Stimulated activated CD4-positive, alpha-beta T cell treated with anti-CD3 and anti-CD28 coated beads, Interleukin-15, amount 100 ng/mL, for 48 hours (primary cell): ENCODE measurements around the gene ZSWIM3.
"Not testable (repeated sequence)": the region's sequence is repeated elsewhere in the genome, so short reads cannot be mapped to it uniquely, and the experiment has no call there.

Source experiments
- DNase-seq, 2 donors: peaks; one replicate each; pipeline ENCODE4 v3.0.0-alpha.2; 2020; ENCODE audit warnings: low read depth in 2 of 2

Gene ZSWIM3

GRCh38 chr20:45860560-45861220 lies 3.3 kb downstream of the ZSWIM3 start:
- no peak for DNase-seq

GRCh38 chr20:45861221-45862075 lies 4.0 kb downstream of the ZSWIM3 start:
- DNase-seq, result no peak

- no peak for DNase-seq
These were observed 6.4 kb downstream of the ZSWIM3 start for GRCh38 chr20:45863543-45864470.

- no peak for DNase-seq
These were observed 9.0 kb downstream of the ZSWIM3 start for GRCh38 chr20:45866454-45866853.

GRCh38 chr20:45867136-45867818 lies 9.9 kb downstream of the ZSWIM3 start:
- DNase-seq, result no peak

- DNase-seq, result no peak
These were observed 10.4 kb downstream of the ZSWIM3 start for GRCh38 chr20:45867819-45868176.

DNA sequence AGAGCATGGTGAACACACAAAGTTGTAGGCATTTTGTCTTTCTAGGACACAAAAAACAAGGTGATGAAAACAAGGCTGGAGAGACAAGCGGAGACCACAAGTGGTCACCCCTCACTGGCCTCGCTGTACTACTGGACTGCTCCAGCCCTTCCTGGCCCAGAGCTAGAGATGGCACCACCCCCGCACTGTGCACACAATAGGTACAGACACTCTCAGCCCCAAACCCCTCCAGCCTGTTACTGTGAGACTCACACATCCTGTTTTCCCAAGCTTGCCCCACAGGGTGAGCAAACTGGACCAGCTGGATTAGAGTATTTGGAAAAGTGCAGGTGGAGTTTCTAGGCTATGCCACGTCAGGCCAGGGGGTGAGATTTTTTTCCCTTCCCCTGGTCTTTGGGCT lies 15.2 kb downstream of the ZSWIM3 start:
- no peak for DNase-seq

GRCh38 chr20:45873409-45874103 lies 16.1 kb downstream of the ZSWIM3 start:
- no peak for DNase-seq

GRCh38 chr20:45874104-45874481 lies 16.7 kb downstream of the ZSWIM3 start:
- not testable (repeated sequence) for DNase-seq

- no peak for DNase-seq
These were observed 17.2 kb downstream of the ZSWIM3 start for GRCh38 chr20:45874576-45874975.

GRCh38 chr20:45878076-45878761 lies 20.8 kb downstream of the ZSWIM3 start:
- DNase-seq, result no peak

GRCh38 chr20:45880988-45881788 lies 23.8 kb downstream of the ZSWIM3 start, which contains the start of gene ZSWIM1:
ZSWIM1 (plus strand) TSS chr20:45881227; CDS start chr20:45882593, 1,366 bp downstream.
- DNase-seq, result peak; percentile 96 to 98

DNA sequence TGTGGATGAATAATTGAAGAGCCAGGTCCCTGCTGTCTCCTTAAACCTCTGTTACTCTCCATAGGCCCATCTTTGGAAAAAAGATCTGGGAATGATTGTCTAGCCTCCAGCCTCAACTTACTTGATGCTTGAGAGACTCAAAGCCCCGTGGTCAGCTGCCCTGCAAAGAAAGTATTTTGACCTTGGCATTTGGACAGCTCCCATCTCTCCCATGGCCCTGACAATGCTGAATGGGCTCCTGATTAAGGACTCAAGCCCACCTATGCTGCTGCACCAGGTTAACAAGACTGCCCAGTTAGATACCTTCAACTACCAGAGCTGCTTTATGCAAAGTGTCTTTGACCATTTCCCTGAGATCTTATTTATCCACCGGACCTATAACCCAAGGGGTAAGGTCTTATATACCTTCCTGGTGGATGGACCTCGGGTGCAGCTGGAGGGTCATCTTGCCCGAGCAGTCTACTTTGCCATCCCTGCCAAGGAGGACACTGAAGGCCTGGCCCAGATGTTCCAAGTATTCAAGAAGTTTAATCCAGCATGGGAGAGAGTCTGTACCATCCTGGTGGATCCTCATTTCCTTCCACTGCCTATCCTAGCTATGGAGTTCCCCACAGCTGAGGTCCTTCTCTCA lies 25.2 kb downstream of the ZSWIM3 start:
- no peak for DNase-seq

DNA sequence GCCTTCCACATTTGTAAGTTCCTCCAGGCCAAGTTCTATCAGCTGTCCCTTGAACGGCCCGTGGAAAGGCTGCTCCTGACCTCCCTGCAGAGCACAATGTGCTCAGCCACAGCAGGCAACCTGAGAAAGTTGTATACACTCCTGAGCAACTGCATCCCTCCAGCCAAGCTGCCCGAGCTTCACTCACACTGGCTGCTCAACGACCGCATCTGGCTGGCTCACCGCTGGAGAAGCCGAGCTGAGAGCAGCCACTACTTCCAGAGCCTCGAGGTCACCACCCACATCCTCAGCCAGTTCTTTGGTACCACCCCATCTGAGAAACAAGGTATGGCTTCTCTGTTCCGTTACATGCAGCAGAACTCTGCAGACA lies 25.7 kb downstream of the ZSWIM3 start:
- DNase-seq, result no peak

DNA sequence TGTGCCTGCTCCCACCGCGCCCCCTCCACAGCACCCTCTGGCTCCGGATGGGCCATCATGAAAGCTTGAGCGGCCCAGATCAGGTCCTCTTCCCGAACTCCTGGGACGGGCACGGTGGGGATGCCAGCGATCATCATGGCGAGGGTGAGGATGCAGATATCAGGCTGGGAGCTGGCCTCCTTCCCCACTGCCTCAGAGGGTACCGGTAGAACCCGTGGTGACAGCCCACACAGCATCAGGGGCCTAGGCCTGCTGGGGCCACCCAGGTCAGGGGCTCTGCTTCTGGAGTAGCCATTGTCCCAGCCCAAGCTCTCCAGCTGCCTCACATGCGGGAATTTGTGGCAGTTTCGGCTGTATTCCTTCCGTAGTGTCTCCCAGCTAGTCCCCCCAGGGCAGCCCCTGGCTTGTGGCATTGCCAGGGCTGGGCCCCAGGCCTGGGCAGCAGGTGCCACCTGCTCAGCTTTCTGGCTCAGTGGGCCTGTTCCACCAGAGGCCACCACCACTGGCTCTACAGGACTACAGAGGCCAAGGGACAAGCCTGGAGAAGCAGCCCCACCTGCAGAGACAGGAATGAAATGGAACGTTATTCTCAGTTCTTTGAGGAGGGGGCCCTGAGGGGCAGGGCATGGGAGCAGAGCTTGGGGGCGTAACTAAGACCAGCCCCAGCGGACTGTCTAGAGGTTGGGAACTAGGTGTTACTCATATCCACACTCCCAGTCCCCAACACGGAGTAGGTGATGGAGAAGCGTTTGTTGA lies 29.4 kb downstream of the ZSWIM3 start:
- DNase-seq, result no peak

DNA sequence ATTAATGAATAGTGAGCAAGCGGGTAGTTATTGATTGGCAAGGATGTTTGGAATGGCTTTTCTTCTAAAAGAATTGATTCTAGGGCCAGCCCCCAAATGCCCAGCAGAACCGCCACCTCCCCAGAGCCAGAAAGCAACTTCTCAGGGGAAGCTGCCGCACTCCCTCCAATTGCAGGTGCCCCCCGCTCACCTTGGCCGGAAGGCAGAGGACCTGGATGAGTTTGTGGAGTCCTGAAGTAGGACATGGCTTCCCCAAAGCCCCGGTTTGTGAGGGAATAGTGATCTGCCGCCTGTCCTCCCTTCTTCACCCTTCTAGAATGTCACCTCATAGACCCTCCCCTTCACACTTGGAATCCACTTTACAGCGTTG lies 29.9 kb downstream of the ZSWIM3 start, which contains the start of gene SPATA25:
TSS of gene SPATA25 (minus strand) at position 277 of the 370 bp plus-strand sequence. CDS start at position 245, 32 bp downstream.
- DNase-seq, result no peak

DNA sequence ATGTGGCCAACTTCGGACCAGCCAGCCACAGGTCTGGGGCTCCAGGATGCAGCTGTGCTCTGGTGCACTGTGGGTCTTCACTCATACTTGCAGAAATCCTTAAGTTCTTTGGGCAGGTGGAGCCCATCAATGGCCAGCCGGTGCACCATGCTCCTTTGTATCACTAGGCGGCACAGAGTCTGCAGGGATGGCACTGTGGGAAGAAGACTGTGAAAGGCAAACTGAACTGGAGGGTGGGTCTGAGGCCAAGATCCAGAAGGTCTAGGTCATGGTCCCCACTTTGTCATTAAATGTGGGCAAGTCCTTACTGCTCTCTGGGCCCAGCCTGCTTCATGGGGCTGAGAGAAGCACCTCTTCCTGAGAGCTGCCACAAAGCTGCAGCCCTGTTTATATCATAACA lies 31.3 kb downstream of the ZSWIM3 start:
- DNase-seq, result no peak
